HG03342 (cell line): ENCODE data around the gene MIPEP.

Experiments used
- ATAC-seq: cut with Tn5 transposase; IDR thresholded peaks from one replicate; pipeline ENCODE4 v1.9.1; 2021; ENCODE audit warnings: mild to moderate bottlenecking, moderate library complexity; ENCODE audit not compliant: unreplicated experiment

MIPEP gene

GRCh38 chr13:23855360-23855759, 33.8 kb downstream of the MIPEP start:
- ATAC-seq, result no peak

- peak; percentile 50 for ATAC-seq
These were observed 36.8 kb downstream of the MIPEP start for GRCh38 chr13:23852351-23852750.

- no peak for ATAC-seq
These were observed 38.1 kb downstream of the MIPEP start for GRCh38 chr13:23851106-23851505.

GRCh38 chr13:23850134-23850533, 39.1 kb downstream of the MIPEP start:
- ATAC-seq, result no peak

- ATAC-seq, result no peak
These were observed 39.5 kb downstream of the MIPEP start for GRCh38 chr13:23849670-23850069.

- no peak for ATAC-seq
These were observed 40.5 kb downstream of the MIPEP start for GRCh38 chr13:23848646-23849141.

GRCh38 chr13:23848019-23848418, 41.2 kb downstream of the MIPEP start:
- no peak for ATAC-seq

GRCh38 chr13:23847497-23847896, 41.7 kb downstream of the MIPEP start:
- no peak for ATAC-seq

GRCh38 chr13:23845105-23845725, 44.0 kb downstream of the MIPEP start:
- ATAC-seq, result no peak

GRCh38 chr13:23844132-23844531, 45.1 kb downstream of the MIPEP start:
- no peak for ATAC-seq

GRCh38 chr13:23843436-23843835, 45.8 kb downstream of the MIPEP start:
- no peak for ATAC-seq

GRCh38 chr13:23842406-23842805, 46.8 kb downstream of the MIPEP start:
- ATAC-seq, result no peak

GRCh38 chr13:23833733-23834611, 55.2 kb downstream of the MIPEP start:
- ATAC-seq, result no peak

GRCh38 chr13:23828866-23829265, 60.3 kb downstream of the MIPEP start:
- no peak for ATAC-seq

- ATAC-seq, result no peak
These were observed 61.1 kb downstream of the MIPEP start for GRCh38 chr13:23828086-23828485.

- ATAC-seq, result no peak
These were observed 64.0 kb downstream of the MIPEP start for GRCh38 chr13:23825179-23825578.

- ATAC-seq, result no peak
These were observed 64.8 kb downstream of the MIPEP start for GRCh38 chr13:23824371-23824770.

- no peak for ATAC-seq
These were observed 66.9 kb downstream of the MIPEP start for GRCh38 chr13:23822252-23822824.

- ATAC-seq, result no peak
These were observed 68.7 kb downstream of the MIPEP start for GRCh38 chr13:23820530-23820929.

GRCh38 chr13:23817830-23818229, 71.4 kb downstream of the MIPEP start:
- no peak for ATAC-seq

- no peak for ATAC-seq
These were observed 72.1 kb downstream of the MIPEP start for GRCh38 chr13:23817136-23817535.

GRCh38 chr13:23813635-23814034, 75.6 kb downstream of the MIPEP start:
- no peak for ATAC-seq
